H9 (cell line): Measurements from ENCODE around the gene NRP2. TPM values are rescaled to one million over a fixed set of nuclear protein-coding genes. Genes with fewer than 3 reads are reported as not detected.

Source experiments
- DNase-seq: peaks from one replicate; pipeline ENCODE4 v3.0.0-alpha.2; 2017
- H2AFZ ChIP-seq: one replicate; pipeline ENCODE4 v1.6.1; 2013; ENCODE audit warnings: mild to moderate bottlenecking, low read length, control low read depth, moderate library complexity
- H2AK5ac ChIP-seq: 2 replicates; pipeline ENCODE4 v1.6.1; 2013; ENCODE audit warnings: low read length, control low read depth, mixed read lengths; ENCODE audit not compliant: insufficient read length
- H2BK120ac ChIP-seq: one replicate; pipeline ENCODE4 v1.6.1; 2013; ENCODE audit warnings: low read depth, mild to moderate bottlenecking, low read length, control low read depth, inconsistent platforms; ENCODE audit not compliant: poor library complexity, severe bottlenecking
- H2BK12ac ChIP-seq: 2 replicates; pipeline ENCODE4 v1.6.1; 2013; ENCODE audit warnings: low read length, control low read depth, mixed read lengths, low read depth; ENCODE audit not compliant: insufficient read length
- H2BK15ac ChIP-seq: 2 replicates; pipeline ENCODE4 v1.6.1; 2013; ENCODE audit warnings: low read depth, low read length, control low read depth
- H2BK20ac ChIP-seq: one replicate; pipeline ENCODE4 v1.6.1; 2013; ENCODE audit warnings: low read depth, mild to moderate bottlenecking, low read length, control low read depth, inconsistent platforms; ENCODE audit not compliant: poor library complexity, severe bottlenecking
- H2BK5ac ChIP-seq: 2 replicates; pipeline ENCODE4 v1.6.1; 2013; ENCODE audit warnings: low read length, control low read depth, mixed read lengths; ENCODE audit not compliant: insufficient read length
- H3K14ac ChIP-seq: 2 replicates; pipeline ENCODE4 v1.6.1; 2013; ENCODE audit warnings: low read length, control low read depth; ENCODE audit not compliant: insufficient read depth
- H3K18ac ChIP-seq: 2 replicates; pipeline ENCODE4 v1.6.1; 2013; ENCODE audit warnings: low read depth, mild to moderate bottlenecking, mixed read lengths, low read length, control low read depth; ENCODE audit not compliant: insufficient read length
- H3K23ac ChIP-seq: 2 replicates; pipeline ENCODE4 v1.6.1; 2013; ENCODE audit warnings: low read length, control low read depth, mixed read lengths, low read depth; ENCODE audit not compliant: insufficient read length
- H3K23me2 ChIP-seq: 2 replicates; pipeline ENCODE4 v1.6.1; 2013; ENCODE audit warnings: low read depth, mild to moderate bottlenecking, mixed read lengths, low read length, control low read depth; ENCODE audit not compliant: insufficient read length, poor library complexity, severe bottlenecking
- H3K27ac ChIP-seq: 2 replicates; pipeline ENCODE4 v1.5.1; 2013; ENCODE audit warnings: low read length, control low read depth, mixed read lengths, low read depth; ENCODE audit not compliant: insufficient read length
- H3K27me3 ChIP-seq: 2 replicates; pipeline ENCODE4 v1.6.1; 2013; ENCODE audit warnings: low read length, control low read depth, inconsistent platforms; ENCODE audit not compliant: insufficient read depth
- H3K4ac ChIP-seq: 2 replicates; pipeline ENCODE4 v1.6.1; 2013; ENCODE audit warnings: low read depth, mild to moderate bottlenecking, control low read depth, inconsistent platforms, low read length, moderate library complexity
- H3K4me1 ChIP-seq: 2 replicates; pipeline ENCODE4 v1.6.1; 2013; ENCODE audit warnings: low read length, control low read depth, inconsistent platforms; ENCODE audit not compliant: insufficient read depth
- H3K4me2 ChIP-seq: 2 replicates; pipeline ENCODE4 v1.6.1; 2013; ENCODE audit warnings: low read length, control low read depth, mixed read lengths; ENCODE audit not compliant: insufficient read length, insufficient read depth
- H3K56ac ChIP-seq: 2 replicates; pipeline ENCODE4 v1.6.1; 2013; ENCODE audit warnings: low read depth, mild to moderate bottlenecking, mixed read lengths, low read length, control low read depth; ENCODE audit not compliant: insufficient read length
- H3K79me1 ChIP-seq: 2 replicates; pipeline ENCODE4 v1.6.1; 2013; ENCODE audit warnings: low read depth, mild to moderate bottlenecking, moderate library complexity, low read length, control low read depth, inconsistent platforms; ENCODE audit not compliant: insufficient read depth, poor library complexity, severe bottlenecking
- H3K79me2 ChIP-seq: 2 replicates; pipeline ENCODE4 v1.6.1; 2013; ENCODE audit warnings: low read length, control low read depth, inconsistent platforms; ENCODE audit not compliant: insufficient read depth
- H3K9ac ChIP-seq: 2 replicates; pipeline ENCODE4 v1.6.1; 2013; ENCODE audit warnings: low read length, control low read depth, mixed read lengths; ENCODE audit not compliant: insufficient read length; ENCODE audit errors: extremely low read depth
- H3K9me3 ChIP-seq: one replicate; pipeline ENCODE4 v1.6.1; 2013; ENCODE audit warnings: low read depth, low read length, inconsistent platforms; ENCODE audit not compliant: control insufficient read depth
- H3T11ph ChIP-seq: one replicate; pipeline ENCODE4 v1.6.1; 2013; ENCODE audit warnings: mild to moderate bottlenecking, low read length, control low read depth, inconsistent platforms
- H4K20me1 ChIP-seq: one replicate; pipeline ENCODE4 v1.6.1; 2013; ENCODE audit not compliant: control insufficient read depth, insufficient read length, insufficient read depth
- H4K5ac ChIP-seq: 2 replicates; pipeline ENCODE4 v1.6.1; 2013; ENCODE audit warnings: low read depth, mild to moderate bottlenecking, mixed read lengths, low read length, control low read depth; ENCODE audit not compliant: insufficient read length
- H4K8ac ChIP-seq: replicated peaks from 2 replicates; pipeline ENCODE4 v1.6.1; 2013; ENCODE audit warnings: low read length, control low read depth, mixed read lengths, low read depth; ENCODE audit not compliant: insufficient read length
- H4K91ac ChIP-seq: 2 replicates; pipeline ENCODE4 v1.6.1; 2013; ENCODE audit warnings: low read depth, mild to moderate bottlenecking, moderate library complexity, mixed read lengths, low read length, control low read depth; ENCODE audit not compliant: insufficient read length
- H3K27ac Mint-ChIP-seq, 3 experiments: 2 replicates in 2 of 3; 3 replicates in 1 of 3; pipeline ENCODE4 v1.8.0; 2020 to 2021; ENCODE audit warnings: mixed read lengths in 3 of 3, mild to moderate bottlenecking in 1 of 3, moderate library complexity in 1 of 3
- H3K27me3 Mint-ChIP-seq: 2 replicates; pipeline ENCODE4 v1.8.0; 2021; ENCODE audit warnings: low read depth, mild to moderate bottlenecking, moderate library complexity, mixed read lengths
- H3K36me3 Mint-ChIP-seq, 3 experiments: 2 replicates in 2 of 3; 3 replicates in 1 of 3; pipeline ENCODE4 v1.8.0; 2020 to 2021; ENCODE audit warnings: low read depth in 3 of 3, mixed read lengths in 3 of 3; ENCODE audit not compliant: insufficient read depth in 1 of 3
- H3K4me1 Mint-ChIP-seq, 2 experiments: 2 replicates each; pipeline ENCODE4 v1.8.0; 2020; ENCODE audit warnings: mixed read lengths in 2 of 2
- H3K4me3 Mint-ChIP-seq, 2 experiments: 2 replicates in 1 of 2; 3 replicates in 1 of 2; pipeline ENCODE4 v1.8.0; 2020 to 2021; ENCODE audit warnings: mild to moderate bottlenecking in 2 of 2, mixed read lengths in 2 of 2, moderate library complexity in 1 of 2
- H3K9me3 Mint-ChIP-seq, 2 experiments: 2 replicates in 1 of 2; 3 replicates in 1 of 2; pipeline ENCODE4 v1.8.0; 2020; ENCODE audit warnings: mild to moderate bottlenecking in 2 of 2, mixed read lengths in 2 of 2, moderate library complexity in 1 of 2
- CTCF ChIP-seq: fragments of 200-600 bp; sonication (generic); conservative IDR thresholded peaks from 3 replicates; pipeline ENCODE4 v1.8.0; 2021; ENCODE audit warnings: antibody characterized with exemption, mild to moderate bottlenecking
- WGBS: extraction: QIAGEN DNeasy Blood & Tissue Kit; methylation state at CpG from one replicate; pipeline ENCODE4 v1.1.7; 2013; ENCODE audit warnings: missing lambda C conversion rate, low lambda C conversion rate, mixed read lengths; ENCODE audit not compliant: insufficient read length; ENCODE audit errors: extremely low coverage; 5-methylcytosine and 5-hydroxymethylcytosine counted together
- total RNA-seq: library from RNA; stranded (reverse); gene quantifications from 2 replicates; pipeline ENCODE4 v1.2.1, GENCODE V29; 2021

The NRP2 gene
- total RNA-seq, 1 experiment from 2014 or later = 19.7 TPM

DNA sequence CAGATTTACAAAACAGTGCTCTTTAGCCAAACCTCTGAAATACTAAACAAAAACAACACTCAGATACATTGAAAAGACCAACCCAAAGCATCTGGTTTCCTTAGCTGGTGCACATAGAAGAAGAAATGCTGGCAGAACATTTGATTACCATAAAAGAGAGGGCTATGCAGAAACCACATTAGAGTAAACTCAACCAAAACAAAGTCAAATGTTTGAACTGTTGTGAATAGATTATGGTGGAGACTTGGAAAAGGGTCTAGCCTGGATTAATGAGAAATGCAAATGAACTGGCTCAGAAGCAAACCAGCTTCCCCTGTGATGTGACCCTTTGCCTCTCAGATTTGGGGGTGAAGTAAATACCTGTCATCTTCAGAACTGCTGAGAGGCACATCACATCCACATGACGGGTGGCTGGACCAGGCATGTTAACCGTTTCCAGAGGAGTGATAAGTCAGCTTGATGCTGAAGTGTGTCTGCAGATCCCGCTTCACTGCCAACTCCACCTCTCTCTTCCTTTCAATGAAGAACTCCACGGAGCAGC is 153.0 kb downstream of the NRP2 start:
- Mint-ChIP-seq H3K36me3 (peaks cover 7 to 32% (median 9%) of the 10 kb centered on the region in 3 experiments; a peak in 6 of 7 replicates), H3K27ac (peak overlapping the region in 2 of 3 experiments; percentile 74 to 94; a peak in 4 of 7 replicates), H3K9me3 (peaks cover 16 to 21% of the 10 kb centered on the region in 2 experiments), H3K4me1 (peaks cover 30 to 33% of the 10 kb centered on the region in 2 experiments), H3K27me3 (no peaks in the 10 kb centered on the region), H3K4me3 (0 out of 5 replicates have a peak overlapping the region, but pooled peaks of 1 of the 2 experiments have one; percentile 14)
- Histone ChIP-seq H4K20me1 (no peaks in the 10 kb centered on the region), H2AFZ (no peak overlapping the region), H2BK5ac (no peak overlapping the region), H3K14ac (no peak overlapping the region), H4K91ac (no peak overlapping the region), H2BK20ac (no peak overlapping the region), H3K23ac (no peak overlapping the region), H3K56ac (no peak overlapping the region), H3K27me3 (no peaks in the 10 kb centered on the region), H3K79me1 (no peaks in the 10 kb centered on the region), H4K5ac (no peak overlapping the region), H2BK120ac (no peak overlapping the region), H3K27ac (no peak overlapping the region), H2BK15ac (no peak overlapping the region), H4K8ac (no peak overlapping the region), H3K9ac (no peak overlapping the region), H2BK12ac (no peak overlapping the region), H3K4me2 (no peak overlapping the region), H3K79me2 (no peaks in the 10 kb centered on the region), H2AK5ac (no peak overlapping the region), H3T11ph (no peak overlapping the region), H3K4ac (no peak overlapping the region), H3K18ac (no peak overlapping the region), H3K4me1 (peaks cover 8% of the 10 kb centered on the region; the same call in 1 of the 2 replicates), H3K9me3 (no peaks in the 10 kb centered on the region), H3K23me2 (no peaks in the 10 kb centered on the region)
- DNase-seq = no peak
- no CpG with 5 or more reads among the region's 4 CpGs for WGBS
- no peak for TF ChIP-seq CTCF
